SK-N-SH treated with all-trans-retinoic acid at 6 μM for 48 hours (cell line): ENCODE results near the gene COL4A4.

Source experiments
- ATAC-seq: fragments of 200-7000 bp; cut with Tn5 transposase; 3 replicates; pipeline ENCODE4 v1.9.1; 2020; ENCODE audit warnings: mild to moderate bottlenecking, moderate library complexity
- BACH2 ChIP-seq: fragments of 250-450 bp; sonication (Bioruptor Pico); IDR thresholded peaks from 2 replicates; pipeline ENCODE4 v1.9.0; 2021; ENCODE audit warnings: mild to moderate bottlenecking, borderline replicate concordance
- ESRRG ChIP-seq: fragments of 250-450 bp; sonication (Bioruptor Pico); IDR thresholded peaks from 2 replicates; pipeline ENCODE4 v1.6.1; 2021; ENCODE audit warnings: mild to moderate bottlenecking
- ISL1 ChIP-seq: fragments of 250-450 bp; sonication (Bioruptor Pico); IDR thresholded peaks from 2 replicates; pipeline ENCODE4 v2.1.2; 2022; ENCODE audit warnings: mild to moderate bottlenecking, moderate library complexity
- OSR1 ChIP-seq: fragments of 250-450 bp; sonication (Bioruptor Pico); IDR thresholded peaks from 2 replicates; pipeline ENCODE4 v1.8.0; 2022; ENCODE audit warnings: moderate library complexity, mild to moderate bottlenecking, inconsistent platforms
- RARB ChIP-seq: fragments of 250-450 bp; sonication (Bioruptor Pico); IDR thresholded peaks from 2 replicates; pipeline ENCODE4 v1.8.0; 2021; ENCODE audit warnings: mild to moderate bottlenecking, moderate library complexity
- SNAI2 ChIP-seq: fragments of 250-450 bp; sonication (Bioruptor Pico); IDR thresholded peaks from 2 replicates; pipeline ENCODE4 v1.5.0; 2020; ENCODE audit warnings: mild to moderate bottlenecking, moderate library complexity
- TCF4 ChIP-seq: fragments of 250-450 bp; sonication (Bioruptor Pico); IDR thresholded peaks from 2 replicates; pipeline ENCODE4 v1.8.0; 2021; ENCODE audit warnings: mild to moderate bottlenecking, moderate library complexity, borderline replicate concordance
- TOX ChIP-seq: fragments of 250-450 bp; sonication (Bioruptor Pico); IDR thresholded peaks from 2 replicates; pipeline ENCODE4 v1.8.0; 2021; ENCODE audit warnings: mild to moderate bottlenecking, moderate library complexity, borderline replicate concordance
- ZC3H10 ChIP-seq: fragments of 250-450 bp; sonication (Bioruptor Pico); IDR thresholded peaks from 2 replicates; pipeline ENCODE4 v1.5.1; 2021; ENCODE audit warnings: mild to moderate bottlenecking, moderate library complexity
- ZFP3 ChIP-seq: fragments of 250-450 bp; sonication (Bioruptor Pico); IDR thresholded peaks from 2 replicates; pipeline ENCODE4 v1.5.0; 2020; ENCODE audit warnings: mild to moderate bottlenecking, moderate library complexity
- ZFP30 ChIP-seq: fragments of 450-650 bp; formaldehyde crosslinking; IDR thresholded peaks from 2 replicates; pipeline ENCODE4 v1.5.0; 2022; ENCODE audit warnings: mild to moderate bottlenecking, moderate library complexity
- ZNF565 ChIP-seq: fragments of 450-650 bp; formaldehyde crosslinking; conservative IDR thresholded peaks from 2 replicates; pipeline ENCODE4 v1.5.0; 2020; ENCODE audit warnings: low read depth, mild to moderate bottlenecking, moderate library complexity
- ZNF8 ChIP-seq: fragments of 450-650 bp; formaldehyde crosslinking; IDR thresholded peaks from 2 replicates; pipeline ENCODE4 v1.5.0; 2020; ENCODE audit warnings: mild to moderate bottlenecking, moderate library complexity
- TF ChIP-seq, protein P1 (sequence below): fragments of 250-450 bp; sonication (Bioruptor Pico); IDR thresholded peaks from 2 replicates; pipeline ENCODE4 v1.8.0; 2020; ENCODE audit warnings: mild to moderate bottlenecking, moderate library complexity, borderline replicate concordance
- TF ChIP-seq, protein P2 (sequence below): fragments of 250-450 bp; sonication (Bioruptor Pico); IDR thresholded peaks from 2 replicates; pipeline ENCODE4 v1.5.1; 2020; ENCODE audit warnings: low read depth, mild to moderate bottlenecking, moderate library complexity
- TF ChIP-seq, protein P3 (sequence below): fragments of 250-450 bp; sonication (Bioruptor Pico); IDR thresholded peaks from 2 replicates; pipeline ENCODE4 v1.5.0; 2020; ENCODE audit warnings: mild to moderate bottlenecking, moderate library complexity
- TF ChIP-seq, protein P4 (sequence below): fragments of 250-450 bp; sonication (Bioruptor Pico); IDR thresholded peaks from 2 replicates; pipeline ENCODE4 v1.8.0; 2021; ENCODE audit warnings: low read depth, mild to moderate bottlenecking, moderate library complexity, borderline replicate concordance

Gene COL4A4

DNA sequence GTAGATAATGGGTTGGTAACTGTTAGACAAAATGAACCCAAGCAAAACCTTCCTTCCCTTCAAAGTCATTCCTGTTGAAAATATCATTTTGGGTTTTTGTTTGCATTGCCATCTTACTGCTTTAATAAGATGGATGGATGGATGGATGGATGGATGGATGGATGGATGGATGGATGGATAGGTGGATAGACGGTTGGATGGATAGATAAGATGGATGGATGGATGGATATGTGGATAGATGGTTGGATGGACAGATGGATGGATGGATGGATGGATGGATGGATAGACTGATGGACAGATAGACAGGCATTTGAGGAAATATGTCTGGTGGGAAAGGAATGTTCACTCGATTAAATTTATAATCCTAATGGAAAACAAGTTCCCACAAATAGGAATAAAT, 133.2 kb downstream of the COL4A4 start:
- ATAC-seq: no peak
- TF ChIP-seq OSR1 (CRISPR knock-in tag) (no peak), SNAI2 (CRISPR knock-in tag) (no peak), ZNF8 (no peak), BACH2 (no peak), ZC3H10 (CRISPR knock-in tag) (no peak)
- TF ChIP-seq, protein P1, sequence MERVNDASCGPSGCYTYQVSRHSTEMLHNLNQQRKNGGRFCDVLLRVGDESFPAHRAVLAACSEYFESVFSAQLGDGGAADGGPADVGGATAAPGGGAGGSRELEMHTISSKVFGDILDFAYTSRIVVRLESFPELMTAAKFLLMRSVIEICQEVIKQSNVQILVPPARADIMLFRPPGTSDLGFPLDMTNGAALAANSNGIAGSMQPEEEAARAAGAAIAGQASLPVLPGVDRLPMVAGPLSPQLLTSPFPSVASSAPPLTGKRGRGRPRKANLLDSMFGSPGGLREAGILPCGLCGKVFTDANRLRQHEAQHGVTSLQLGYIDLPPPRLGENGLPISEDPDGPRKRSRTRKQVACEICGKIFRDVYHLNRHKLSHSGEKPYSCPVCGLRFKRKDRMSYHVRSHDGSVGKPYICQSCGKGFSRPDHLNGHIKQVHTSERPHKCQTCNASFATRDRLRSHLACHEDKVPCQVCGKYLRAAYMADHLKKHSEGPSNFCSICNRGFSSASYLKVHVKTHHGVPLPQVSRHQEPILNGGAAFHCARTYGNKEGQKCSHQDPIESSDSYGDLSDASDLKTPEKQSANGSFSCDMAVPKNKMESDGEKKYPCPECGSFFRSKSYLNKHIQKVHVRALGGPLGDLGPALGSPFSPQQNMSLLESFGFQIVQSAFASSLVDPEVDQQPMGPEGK (CRISPR knock-in tag): no peak
- TF ChIP-seq, all 23 proteins: peak for 0

DNA sequence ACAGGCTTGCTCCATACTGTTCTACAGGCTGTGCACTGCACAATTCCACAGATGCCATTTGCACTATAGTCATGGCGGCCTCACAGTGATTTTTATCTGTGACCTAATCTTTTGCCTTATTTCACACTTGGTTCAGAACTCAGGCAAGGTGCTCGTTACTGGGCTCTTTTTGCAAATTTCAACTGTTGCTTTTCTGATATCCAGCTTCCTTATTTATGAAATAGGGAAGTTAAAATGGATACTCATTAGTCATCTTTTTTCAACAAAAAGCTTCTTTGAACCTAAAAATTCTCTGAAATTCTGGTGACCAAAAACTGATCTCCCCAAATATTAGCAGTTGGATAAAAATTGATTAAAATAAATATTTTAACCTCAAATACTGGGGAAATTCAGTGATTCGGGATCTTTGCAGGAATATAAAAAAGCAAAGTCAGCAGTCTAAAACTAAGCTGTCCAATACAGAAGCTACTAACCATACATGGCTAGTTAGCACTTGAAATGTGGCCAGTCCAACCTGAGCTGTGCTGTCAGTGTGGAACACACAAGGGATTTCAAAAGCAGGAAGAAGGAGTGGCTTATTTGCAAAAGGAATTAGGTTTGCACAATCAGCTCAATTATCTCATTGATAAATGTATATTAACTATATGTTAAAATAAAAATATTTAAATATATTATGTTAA, 134.4 kb downstream of the COL4A4 start:
- ATAC-seq: no peak
- TF ChIP-seq, protein P1 (CRISPR knock-in tag): no peak
- no peak for TF ChIP-seq OSR1 (CRISPR knock-in tag)
- no peak for TF ChIP-seq TCF4 (CRISPR knock-in tag)
- no peak for TF ChIP-seq ZNF565
- no peak for TF ChIP-seq ZFP3 (CRISPR knock-in tag)
- TF ChIP-seq ZFP30 (CRISPR knock-in tag): no peak
- TF ChIP-seq TOX (CRISPR knock-in tag): no peak
- no peak for TF ChIP-seq RARB
- TF ChIP-seq, protein P2, sequence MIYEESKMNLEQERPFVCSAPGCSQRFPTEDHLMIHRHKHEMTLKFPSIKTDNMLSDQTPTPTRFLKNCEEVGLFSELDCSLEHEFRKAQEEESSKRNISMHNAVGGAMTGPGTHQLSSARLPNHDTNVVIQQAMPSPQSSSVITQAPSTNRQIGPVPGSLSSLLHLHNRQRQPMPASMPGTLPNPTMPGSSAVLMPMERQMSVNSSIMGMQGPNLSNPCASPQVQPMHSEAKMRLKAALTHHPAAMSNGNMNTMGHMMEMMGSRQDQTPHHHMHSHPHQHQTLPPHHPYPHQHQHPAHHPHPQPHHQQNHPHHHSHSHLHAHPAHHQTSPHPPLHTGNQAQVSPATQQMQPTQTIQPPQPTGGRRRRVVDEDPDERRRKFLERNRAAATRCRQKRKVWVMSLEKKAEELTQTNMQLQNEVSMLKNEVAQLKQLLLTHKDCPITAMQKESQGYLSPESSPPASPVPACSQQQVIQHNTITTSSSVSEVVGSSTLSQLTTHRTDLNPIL: no peak
- TF ChIP-seq, protein P3, sequence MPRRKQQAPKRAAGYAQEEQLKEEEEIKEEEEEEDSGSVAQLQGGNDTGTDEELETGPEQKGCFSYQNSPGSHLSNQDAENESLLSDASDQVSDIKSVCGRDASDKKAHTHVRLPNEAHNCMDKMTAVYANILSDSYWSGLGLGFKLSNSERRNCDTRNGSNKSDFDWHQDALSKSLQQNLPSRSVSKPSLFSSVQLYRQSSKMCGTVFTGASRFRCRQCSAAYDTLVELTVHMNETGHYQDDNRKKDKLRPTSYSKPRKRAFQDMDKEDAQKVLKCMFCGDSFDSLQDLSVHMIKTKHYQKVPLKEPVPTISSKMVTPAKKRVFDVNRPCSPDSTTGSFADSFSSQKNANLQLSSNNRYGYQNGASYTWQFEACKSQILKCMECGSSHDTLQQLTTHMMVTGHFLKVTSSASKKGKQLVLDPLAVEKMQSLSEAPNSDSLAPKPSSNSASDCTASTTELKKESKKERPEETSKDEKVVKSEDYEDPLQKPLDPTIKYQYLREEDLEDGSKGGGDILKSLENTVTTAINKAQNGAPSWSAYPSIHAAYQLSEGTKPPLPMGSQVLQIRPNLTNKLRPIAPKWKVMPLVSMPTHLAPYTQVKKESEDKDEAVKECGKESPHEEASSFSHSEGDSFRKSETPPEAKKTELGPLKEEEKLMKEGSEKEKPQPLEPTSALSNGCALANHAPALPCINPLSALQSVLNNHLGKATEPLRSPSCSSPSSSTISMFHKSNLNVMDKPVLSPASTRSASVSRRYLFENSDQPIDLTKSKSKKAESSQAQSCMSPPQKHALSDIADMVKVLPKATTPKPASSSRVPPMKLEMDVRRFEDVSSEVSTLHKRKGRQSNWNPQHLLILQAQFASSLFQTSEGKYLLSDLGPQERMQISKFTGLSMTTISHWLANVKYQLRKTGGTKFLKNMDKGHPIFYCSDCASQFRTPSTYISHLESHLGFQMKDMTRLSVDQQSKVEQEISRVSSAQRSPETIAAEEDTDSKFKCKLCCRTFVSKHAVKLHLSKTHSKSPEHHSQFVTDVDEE (CRISPR knock-in tag): no peak
- TF ChIP-seq, all 23 proteins: peak for 0

DNA sequence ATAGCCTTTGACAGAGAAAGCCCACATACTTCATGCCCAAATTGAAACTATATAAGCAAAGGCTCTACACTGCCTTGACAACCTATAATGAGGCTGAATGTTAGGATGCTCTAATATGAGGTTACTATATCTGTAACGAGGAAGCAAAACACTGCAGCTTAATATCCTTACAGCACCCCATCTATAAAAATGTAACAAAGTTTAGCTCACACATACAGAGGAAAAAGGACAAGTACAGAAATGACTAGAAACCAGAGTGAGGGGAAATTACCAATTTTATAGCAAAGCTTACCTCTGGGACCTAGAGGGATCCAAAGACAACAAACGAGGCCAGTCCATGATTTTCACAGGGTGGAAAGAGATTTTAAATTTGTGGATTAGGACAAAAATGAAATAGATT, 138.5 kb downstream of the COL4A4 start:
- TF ChIP-seq, protein P4, sequence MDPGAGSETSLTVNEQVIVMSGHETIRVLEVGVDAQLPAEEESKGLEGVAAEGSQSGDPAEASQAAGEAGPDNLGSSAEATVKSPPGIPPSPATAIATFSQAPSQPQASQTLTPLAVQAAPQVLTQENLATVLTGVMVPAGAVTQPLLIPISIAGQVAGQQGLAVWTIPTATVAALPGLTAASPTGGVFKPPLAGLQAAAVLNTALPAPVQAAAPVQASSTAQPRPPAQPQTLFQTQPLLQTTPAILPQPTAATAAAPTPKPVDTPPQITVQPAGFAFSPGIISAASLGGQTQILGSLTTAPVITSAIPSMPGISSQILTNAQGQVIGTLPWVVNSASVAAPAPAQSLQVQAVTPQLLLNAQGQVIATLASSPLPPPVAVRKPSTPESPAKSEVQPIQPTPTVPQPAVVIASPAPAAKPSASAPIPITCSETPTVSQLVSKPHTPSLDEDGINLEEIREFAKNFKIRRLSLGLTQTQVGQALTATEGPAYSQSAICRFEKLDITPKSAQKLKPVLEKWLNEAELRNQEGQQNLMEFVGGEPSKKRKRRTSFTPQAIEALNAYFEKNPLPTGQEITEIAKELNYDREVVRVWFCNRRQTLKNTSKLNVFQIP: no peak
- TF ChIP-seq ESRRG (CRISPR knock-in tag) (no peak), ISL1 (no peak), ZC3H10 (CRISPR knock-in tag) (no peak), TCF4 (CRISPR knock-in tag) (no peak)
- TF ChIP-seq, protein P3 (CRISPR knock-in tag): no peak
- ATAC-seq: no peak
